ENCODE results near the gene TMEM59.
A peak's percentile ranks its signal among the peaks of the same experiment; 100 is the strongest.
"Not testable (repeated sequence)": the region's sequence is repeated elsewhere in the genome, so short reads cannot be mapped to it uniquely, and the experiment has no call there.

The TMEM59 gene

GRCh38 chr1:54052934-54053744 lies at the start of gene TMEM59, which contains the start of gene TCEANC2:
TSS of gene TMEM59 (minus strand) at chr1:54053204. CDS start at chr1:54053188, 16 bp downstream.
TSS of gene TCEANC2 (plus strand) at chr1:54053608. CDS start at chr1:54054423, 815 bp downstream.
- peak; percentile 99 for DNase-seq (ENCODE audit: low read depth, low spot score)

GRCh38 chr1:54100500-54100899 lies 47.5 kb upstream of the TMEM59 start:
- DNase-seq (ENCODE audit: low read depth, low spot score) = no peak

GRCh38 chr1:54099061-54099610 lies 46.1 kb upstream of the TMEM59 start:
- no peak for DNase-seq (ENCODE audit: low read depth, low spot score)

GRCh38 chr1:54096877-54097240 lies 43.9 kb upstream of the TMEM59 start:
- no peak for DNase-seq (ENCODE audit: low read depth, low spot score)

GRCh38 chr1:54096227-54096876 lies 43.3 kb upstream of the TMEM59 start:
- no peak for DNase-seq (ENCODE audit: low read depth, low spot score)

GRCh38 chr1:54095546-54096226 lies 42.7 kb upstream of the TMEM59 start:
- no peak for DNase-seq (ENCODE audit: low read depth, low spot score)

GRCh38 chr1:54094730-54095105 lies 41.7 kb upstream of the TMEM59 start:
- DNase-seq (ENCODE audit: low read depth, low spot score) = not testable (repeated sequence)

GRCh38 chr1:54094001-54094729 lies 41.2 kb upstream of the TMEM59 start:
- DNase-seq (ENCODE audit: low read depth, low spot score) = no peak

GRCh38 chr1:54091666-54092065 lies 38.7 kb upstream of the TMEM59 start:
- no peak for DNase-seq (ENCODE audit: low read depth, low spot score)

GRCh38 chr1:54088385-54088784 lies 35.4 kb upstream of the TMEM59 start:
- no peak for DNase-seq (ENCODE audit: low read depth, low spot score)

- no peak for DNase-seq (ENCODE audit: low read depth, low spot score)
Observed at GRCh38 chr1:54086754-54087153, 33.8 kb upstream of the TMEM59 start.

- DNase-seq (ENCODE audit: low read depth, low spot score) = no peak
Observed at GRCh38 chr1:54084794-54085193, 31.8 kb upstream of the TMEM59 start.

GRCh38 chr1:54081306-54082270 lies 28.6 kb upstream of the TMEM59 start:
- no peak for DNase-seq (ENCODE audit: low read depth, low spot score)

GRCh38 chr1:54080598-54081049 lies 27.6 kb upstream of the TMEM59 start:
- DNase-seq (ENCODE audit: low read depth, low spot score) = no peak

GRCh38 chr1:54077359-54077758 lies 24.4 kb upstream of the TMEM59 start:
- DNase-seq (ENCODE audit: low read depth, low spot score) = no peak

GRCh38 chr1:54070171-54070837 lies 17.3 kb upstream of the TMEM59 start:
- peak; percentile 31 for DNase-seq (ENCODE audit: low read depth, low spot score)

- no peak for DNase-seq (ENCODE audit: low read depth, low spot score)
Observed at GRCh38 chr1:54069791-54070170, 16.8 kb upstream of the TMEM59 start.

GRCh38 chr1:54064299-54064698 lies 11.3 kb upstream of the TMEM59 start:
- DNase-seq (ENCODE audit: low read depth, low spot score) = no peak

GRCh38 chr1:54054438-54054749 lies 1.4 kb upstream of the TMEM59 start:
- no peak for DNase-seq (ENCODE audit: low read depth, low spot score)
